ENCODE data around the gene CKS1B.
"Not testable (repeated sequence)": the region's sequence is repeated elsewhere in the genome, so short reads cannot be mapped to it uniquely, and the experiment has no call there.

The CKS1B gene

DNA sequence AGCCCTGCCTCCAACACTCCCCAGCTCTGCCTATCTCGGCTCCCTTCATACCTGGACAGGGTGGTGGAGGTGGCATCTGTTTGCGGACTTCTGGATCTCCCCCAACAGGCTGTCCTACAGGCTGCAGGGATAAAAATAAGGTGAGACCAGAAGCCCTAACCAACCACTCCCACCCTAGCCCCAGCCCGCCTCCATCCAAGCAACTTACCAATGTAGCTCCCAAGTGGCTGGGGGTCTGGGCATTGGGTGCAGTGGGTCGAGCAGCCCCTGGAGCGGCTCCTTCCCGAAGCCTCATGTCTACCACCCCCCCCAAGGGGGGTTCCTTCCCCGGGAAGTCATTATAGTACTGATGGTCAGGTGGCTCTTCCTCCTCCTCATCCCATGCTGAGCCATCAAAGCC lies 8.4 kb upstream of the CKS1B start:
- DNase-seq: no peak

DNA sequence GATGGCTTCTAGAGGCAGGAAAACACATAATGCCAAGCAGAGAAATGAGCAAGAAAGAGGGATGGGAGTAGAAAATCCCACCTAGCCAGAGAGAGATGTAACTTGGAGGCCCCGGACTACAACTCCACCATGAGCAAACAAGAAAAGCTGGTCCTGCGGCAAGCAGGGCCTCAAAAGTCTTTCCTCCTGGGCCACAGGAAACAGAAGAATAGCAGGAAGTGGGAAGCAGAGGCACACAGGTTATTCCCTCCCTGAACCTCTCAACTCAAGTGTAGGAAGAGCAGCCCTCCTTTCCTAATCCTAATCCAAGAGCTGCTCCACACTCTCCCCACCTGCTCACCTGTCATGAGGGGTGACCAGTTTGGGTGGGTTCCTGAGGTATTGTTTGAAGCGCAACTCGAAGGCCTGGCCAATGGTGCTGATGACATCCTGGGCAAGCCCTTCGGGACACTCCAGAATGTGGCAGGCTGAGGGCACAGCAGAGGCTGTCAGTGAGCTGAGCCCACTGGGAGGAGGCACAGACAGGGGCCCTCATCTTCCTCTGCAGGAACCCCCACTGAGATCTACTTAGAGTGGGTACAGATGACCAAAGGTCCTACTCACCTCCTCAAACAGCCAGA lies 7.0 kb upstream of the CKS1B start:
- DNase-seq: no peak

DNA sequence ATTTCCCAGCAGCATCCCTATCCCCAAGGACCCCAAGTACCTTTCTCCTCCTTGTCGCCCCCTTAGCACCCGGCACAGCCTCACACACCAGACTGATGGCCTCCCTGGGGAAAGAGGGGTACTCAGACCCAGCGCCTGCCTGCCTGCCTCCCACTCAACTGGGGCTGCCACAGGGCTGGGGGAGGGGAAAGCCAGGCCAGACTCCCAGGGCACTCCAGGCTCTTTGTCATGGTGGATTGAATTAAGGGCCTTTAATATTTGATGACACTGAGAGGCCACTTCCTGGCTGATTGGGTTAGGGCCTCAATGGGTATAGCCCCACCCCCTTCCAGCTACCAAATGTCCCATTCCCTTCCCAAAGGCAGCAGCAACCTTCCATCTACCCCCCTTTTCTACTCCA lies 5.8 kb upstream of the CKS1B start:
- DNase-seq: peak; percentile 25

DNA sequence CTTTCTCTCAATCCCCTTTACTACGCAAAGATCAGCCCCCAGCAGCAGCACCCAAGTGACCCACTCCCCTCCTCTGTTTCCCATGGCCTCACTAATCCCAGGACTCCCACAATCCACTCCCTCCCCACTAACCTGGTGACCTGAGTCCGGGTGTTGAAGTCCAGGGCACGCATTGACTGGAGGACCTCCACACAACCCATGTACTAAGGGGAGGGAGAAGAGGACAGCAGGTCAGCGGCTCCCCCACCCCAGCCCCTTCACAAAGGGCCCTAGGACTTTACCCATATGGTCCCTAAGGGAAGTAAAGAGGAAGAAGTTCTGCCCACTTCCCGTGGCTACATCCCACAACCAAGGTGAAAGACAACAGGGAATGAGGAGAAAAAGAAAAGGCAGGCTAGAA lies 5.2 kb upstream of the CKS1B start:
- DNase-seq: no peak

DNA sequence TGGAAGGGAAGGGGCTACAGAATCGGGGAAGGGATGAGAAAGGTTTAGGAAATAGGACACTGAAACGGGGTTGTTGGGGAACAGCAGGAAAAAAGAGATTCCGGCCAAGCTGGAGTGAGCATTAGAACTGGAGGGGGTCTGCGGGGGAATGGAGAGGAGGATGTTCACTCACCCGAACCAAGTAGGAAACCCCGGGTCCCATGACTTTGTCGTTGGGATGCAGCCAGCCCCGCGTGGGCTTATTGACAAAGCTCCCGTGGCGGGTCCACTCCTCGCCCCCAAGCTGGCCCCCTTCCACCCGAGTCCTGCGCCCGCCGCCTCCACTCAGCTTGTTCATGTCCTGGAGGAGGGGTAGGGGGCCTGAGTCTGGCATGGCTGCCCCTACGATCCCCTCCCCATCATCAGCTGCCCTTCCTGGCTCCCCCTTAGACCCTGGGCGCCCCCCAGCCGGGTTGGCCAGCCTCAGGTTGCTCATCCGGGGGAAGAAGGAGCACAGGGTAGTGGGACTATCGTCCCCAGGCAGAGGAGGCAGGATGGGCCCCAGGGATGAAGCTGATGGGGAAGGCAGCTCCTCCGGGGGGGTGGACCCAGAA lies 4.5 kb upstream of the CKS1B start:
- DNase-seq: no peak

DNA sequence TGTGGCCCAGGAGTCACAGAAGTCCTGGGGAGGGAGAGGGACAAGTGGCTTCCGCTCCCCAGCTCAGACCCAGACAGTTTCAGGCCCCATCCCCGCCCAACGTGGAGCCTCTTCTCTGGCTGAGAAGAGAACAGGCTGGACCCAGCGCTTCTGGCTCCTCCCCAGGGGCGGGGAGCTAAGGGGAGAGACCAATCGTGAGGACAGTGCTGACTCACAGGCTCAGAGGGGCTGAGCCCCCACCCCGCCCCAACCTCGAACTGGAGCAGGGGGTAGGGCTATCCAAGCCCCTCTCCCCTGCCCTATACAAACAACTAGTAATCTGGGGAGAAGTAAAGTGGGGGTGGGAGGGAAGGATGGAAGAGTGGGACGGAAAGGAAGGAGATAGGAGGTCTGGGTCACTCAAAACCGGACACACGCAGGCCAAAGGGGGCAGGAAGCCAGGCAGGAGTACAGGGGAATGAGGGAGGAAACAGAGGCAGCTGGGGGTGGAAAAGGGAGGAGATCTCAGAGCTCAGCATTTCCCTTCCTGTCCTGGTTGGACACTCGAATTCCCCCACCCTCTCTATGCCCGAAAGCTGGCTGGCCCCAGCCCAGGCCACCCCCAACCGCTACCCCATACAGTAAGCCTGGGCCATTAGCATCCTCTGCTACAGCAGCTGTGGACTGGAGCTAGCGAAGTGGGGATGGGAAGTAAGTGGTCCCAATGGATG lies 3.7 kb upstream of the CKS1B start, which contains the start of gene SHC1:
Gene SHC1, minus strand, starts transcription at position 117 of the 710 bp plus-strand sequence. CDS start 221 bp downstream, outside the sequence.
- peak; percentile 53 for DNase-seq

DNA sequence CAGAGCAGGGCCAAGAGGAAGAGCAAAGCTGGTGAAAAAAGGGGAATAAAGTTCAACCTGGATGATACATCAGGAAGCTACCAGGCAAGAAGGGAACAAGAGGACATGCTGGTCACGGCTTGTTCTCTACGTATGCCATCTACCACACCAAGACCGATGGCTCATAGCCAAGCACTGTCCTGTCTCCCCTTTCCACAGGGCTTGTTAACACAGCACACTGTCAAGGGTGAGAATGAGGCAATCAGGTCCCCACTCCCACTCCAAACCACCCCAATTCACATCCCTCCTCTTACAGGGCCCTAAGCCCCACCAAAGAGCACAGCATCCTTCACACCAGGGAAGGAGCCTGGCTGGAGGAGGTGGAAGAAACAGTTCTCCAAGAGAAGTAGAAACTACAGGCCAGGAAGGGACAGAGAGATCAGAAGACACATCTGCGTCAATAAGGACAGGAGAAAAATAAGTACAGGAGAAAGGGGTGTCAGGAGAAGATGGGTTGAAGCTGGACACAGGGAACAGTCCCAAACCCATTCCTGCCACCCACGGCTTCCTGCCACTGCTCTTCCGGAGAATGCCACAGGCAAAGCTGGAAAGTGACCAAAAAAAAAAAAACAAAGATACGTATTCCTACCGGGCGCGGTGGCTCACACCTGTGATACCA lies 3.0 kb upstream of the CKS1B start:
- no peak for DNase-seq

DNA sequence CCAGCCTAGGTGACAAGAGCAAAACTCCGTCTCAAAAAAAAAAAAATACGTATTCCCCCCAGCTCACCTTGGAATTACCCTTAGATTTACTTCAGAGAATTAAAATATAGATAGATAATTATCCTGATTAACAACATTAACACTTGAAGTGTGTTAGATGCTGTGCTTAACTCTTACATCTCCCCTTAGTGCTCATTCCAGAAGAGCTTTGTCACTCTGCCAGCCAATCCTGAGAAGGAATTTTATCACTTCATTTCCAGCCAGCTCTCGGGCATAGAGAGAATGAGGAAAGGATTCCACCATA lies 2.3 kb upstream of the CKS1B start:
- DNase-seq: no peak

DNA sequence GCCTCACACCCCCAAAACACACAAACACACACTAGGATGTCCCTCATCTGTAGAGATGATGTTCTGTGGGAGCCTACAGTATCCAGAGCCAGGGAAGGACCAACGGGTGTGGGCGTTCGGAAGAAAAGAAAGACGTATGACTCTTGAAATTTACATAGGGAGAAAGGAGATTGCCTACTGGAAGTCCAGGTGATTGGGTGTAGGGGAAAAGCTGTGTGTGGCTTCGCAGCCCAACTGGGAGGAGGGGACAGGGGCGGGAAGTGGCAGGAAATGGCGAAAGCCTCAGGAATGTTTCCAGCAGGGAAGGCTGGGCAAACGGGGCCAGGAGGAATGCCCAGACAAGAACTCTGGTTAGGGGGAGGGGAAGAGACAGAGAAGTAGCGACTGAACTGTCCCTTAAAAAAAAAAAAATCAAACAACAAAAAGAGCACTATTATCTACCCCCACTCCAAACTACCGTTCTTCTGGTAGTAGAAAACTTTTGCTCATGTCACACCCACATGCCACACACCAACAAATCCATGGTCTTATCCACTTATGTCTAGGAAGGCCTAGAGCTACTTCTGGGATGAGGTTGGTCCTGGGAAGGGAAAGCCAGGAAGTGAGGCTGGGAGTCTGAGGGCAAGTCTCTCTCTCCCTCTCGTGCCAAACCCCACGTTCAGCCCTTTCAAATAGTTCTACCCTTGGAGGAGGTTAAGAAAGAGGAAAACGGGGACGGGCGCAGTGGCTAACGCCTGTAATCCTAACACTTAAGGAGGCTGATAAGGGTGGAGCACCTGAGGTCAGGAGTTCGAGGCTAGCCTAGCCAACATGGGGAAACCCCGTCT lies 1.8 kb upstream of the CKS1B start:
- no peak for DNase-seq

DNA sequence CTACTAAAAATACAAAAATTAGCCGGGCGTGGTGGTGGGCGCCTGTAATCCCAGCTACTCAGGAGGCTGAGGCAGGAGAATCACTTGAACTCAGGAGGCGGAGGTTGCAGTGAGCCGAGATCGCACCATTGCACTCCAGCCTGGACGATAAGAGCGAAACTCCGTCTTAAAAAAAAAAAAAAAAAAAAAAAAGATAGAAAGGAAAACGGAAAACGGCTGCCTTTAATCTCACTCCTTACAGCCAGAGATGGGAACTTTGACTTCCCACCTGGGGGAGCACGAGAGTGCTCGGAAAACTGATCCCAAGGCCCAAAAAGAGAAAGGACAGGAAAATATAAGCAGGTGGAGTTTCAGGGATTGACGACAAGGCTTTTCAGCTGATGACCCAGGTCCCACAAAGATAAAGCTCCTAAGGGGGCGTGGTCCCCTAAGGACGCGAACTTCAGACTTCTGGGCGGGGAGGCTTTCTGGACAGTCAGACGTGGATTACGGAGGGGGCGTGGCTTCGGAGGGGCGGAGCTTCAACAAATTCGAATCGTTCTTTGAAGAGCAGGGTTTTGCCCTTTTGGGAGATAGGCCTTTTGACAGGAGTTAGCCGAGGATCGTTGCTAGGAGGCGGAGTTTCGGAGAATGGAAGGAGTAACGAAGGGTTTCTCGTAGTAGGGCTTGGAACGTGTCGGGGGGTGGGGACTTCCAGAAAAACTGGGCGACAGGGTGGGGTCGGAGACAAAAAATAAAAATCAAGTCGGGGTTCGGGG lies 958 bp upstream of the CKS1B start:
- DNase-seq: peak; percentile 98

DNA sequence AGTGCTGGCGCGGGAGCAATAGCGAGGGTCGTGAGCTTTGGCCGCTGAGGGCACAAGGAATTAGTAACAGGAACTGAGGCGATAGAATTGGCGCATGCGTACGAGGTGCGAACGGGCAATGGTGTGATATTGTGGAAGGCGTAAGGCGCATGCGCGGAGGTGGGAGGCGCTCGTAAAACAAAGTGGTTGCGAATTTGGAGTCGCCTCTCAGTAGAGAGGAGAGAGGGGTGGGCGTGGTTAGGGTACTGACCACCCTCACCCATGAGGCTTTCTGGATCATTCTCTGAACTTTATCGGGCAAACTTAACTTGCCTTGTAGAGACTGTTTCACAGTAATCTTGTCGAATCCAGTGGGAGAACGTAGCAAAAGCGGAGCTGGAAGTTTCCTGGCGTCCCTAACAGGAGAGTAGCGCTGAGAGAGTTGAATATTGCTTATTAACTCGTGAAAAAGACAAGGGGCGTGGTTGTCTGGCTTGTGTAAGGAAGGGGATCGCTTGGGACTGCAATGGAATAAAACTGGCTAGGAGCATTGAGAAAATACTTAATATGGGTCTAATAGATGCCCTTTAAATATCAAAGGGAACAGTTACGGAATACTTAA lies 427 bp downstream of the CKS1B start:
- peak; percentile 96 for DNase-seq

DNA sequence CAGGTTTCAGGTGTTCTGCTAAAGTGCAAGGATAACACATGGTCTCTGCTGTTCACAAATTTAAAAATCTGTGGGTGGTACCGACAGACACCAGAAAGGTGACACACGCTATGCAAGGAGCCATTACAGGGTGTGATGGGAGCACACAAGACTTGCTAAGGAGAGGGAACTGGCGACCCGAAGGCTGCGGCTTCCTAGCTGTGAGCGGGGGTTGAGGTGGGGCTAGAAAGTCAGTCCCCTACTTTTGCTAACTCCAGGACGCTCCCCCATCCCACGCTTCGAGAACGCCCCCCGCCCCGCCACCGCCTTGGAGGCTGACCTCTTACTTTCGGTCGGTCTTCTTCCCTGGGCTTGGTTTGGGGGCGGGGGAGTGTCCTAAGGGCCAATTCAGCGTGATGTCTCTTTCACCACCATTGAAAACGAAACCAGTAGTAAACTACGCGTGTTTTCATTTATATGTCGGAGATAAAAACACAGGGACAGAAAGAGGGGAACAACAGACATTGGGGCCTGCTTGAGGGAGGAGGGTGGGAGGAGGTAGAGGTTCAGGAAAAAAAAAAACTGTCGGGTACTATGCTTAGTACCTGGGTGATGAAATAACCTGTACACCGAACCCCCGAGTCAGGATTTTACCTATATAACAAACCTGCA lies 1.1 kb downstream of the CKS1B start:
- peak; percentile 69 for DNase-seq

DNA sequence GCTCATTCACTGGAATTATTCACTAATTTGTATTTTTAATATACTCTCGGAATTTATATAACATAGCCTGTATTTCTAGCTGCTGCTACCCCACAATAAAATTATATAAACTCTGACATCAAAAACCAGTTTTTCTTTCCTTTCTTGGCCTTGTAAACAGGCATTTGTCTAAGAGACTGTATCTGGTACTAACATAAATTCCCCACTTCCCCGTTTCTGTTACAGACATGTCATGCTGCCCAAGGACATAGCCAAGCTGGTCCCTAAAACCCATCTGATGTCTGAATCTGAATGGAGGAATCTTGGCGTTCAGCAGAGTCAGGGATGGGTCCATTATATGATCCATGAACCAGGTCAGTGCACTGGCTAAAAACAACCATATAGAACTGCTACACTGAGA lies 3.3 kb downstream of the CKS1B start:
- not testable (repeated sequence) for DNase-seq

DNA sequence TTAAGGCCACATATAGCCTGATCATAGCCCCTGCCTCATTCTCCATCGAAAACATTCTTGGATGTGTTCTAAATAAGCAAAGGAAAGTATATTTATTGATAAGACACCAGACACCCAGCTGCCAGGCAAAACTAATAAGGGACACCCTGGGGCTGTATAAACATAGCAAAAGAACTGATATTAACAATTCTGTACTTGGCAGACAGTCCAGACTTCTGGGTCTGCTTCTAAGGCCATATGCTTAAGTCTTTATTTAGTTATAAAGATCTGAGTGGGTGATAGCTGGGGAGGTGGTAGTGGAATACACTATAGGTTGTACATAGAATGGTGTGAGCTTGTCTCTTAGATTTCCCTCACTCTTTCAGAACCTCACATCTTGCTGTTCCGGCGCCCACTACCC lies 3.9 kb downstream of the CKS1B start:
- no peak for DNase-seq

DNA sequence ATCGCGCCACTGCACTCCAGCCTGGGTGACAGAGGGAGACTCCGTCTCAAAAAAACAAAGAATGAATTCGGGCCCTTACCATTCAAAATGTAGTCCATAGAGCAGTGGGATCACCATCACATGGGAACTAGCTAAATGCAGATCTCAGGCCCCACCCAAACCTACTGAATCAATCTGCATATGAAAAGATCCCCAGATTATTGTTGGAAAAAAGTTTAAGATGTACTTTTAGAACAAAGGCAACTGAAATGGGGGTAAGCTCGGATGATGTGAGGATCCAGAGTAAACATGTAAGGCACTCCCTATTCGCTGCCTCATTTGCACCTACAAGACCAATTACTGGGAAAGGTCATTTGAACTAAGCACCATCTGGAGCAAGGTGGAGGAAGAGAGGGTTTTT lies 7.9 kb downstream of the CKS1B start:
- peak; percentile 54 for DNase-seq

DNA sequence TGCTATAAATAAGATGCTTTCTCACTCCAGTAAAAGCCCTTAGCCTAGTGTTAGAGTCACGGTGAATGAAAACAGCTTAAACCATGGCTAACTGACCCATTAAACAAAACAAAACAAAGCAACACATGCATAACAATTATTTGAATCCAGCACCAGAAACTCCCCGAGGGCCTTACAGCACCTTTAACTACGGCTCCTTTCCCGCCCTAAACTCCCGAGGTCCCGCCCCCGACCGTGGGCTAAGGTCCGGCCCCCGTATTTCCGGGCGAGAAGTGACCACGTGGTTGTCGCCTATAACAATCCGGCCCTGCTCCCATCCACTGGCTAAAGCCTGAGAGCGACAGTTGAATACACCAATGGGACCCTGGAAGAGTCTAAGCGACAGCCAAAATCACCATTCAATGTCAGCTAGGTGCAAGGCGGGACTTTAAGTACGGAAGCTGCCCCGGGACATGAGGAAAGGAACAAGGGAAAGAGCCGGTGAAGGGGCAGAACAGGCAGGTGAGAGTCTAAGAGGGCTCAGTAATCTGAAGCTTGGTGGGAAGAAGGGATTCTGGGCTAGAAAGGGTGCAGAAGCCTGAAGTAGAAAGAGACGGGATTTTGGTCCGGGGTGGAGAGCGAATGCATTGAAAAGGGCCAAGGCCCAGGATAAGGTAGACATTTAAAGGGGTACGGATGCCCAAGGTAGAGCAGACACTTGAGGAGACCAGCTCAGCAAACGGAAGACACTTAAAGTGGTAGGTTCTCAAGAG lies 8.6 kb downstream of the CKS1B start, which contains the start of gene FLAD1:
Gene FLAD1, plus strand, starts transcription at position 448 of the 752 bp plus-strand sequence. CDS start 351 bp downstream, outside the sequence.
- peak; percentile 100 for DNase-seq

DNA sequence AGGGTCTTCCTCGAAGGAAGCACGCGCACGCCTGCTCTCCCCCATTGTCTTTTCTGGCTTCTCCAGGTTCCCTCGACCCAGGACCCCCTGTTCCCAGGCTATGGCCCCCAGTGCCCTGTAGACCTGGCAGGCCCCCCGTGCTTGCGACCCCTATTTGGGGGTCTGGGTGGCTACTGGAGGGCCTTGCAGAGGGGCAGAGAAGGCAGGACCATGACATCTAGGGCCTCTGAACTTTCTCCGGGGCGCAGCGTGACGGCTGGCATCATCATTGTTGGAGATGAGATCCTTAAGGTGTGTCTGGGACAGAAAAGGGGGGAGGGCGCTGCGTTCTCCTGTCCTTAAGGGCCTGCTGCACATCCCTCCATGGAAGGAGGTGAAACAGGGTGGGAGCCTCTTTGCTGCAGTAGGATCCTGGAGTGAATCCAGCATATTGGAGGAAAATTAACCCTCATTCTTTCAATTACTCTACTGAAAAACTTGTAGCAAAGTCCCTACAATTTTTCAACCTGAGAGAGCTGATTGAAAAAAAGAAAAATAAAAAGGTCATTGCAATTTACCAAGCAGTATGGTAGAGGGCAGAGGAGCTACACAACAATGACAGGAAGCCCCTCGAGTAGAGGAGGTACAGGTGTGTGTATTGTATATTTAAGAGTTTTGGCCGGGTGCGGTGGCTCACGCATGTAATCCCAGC lies 9.4 kb downstream of the CKS1B start:
- peak; percentile 37 for DNase-seq

DNA sequence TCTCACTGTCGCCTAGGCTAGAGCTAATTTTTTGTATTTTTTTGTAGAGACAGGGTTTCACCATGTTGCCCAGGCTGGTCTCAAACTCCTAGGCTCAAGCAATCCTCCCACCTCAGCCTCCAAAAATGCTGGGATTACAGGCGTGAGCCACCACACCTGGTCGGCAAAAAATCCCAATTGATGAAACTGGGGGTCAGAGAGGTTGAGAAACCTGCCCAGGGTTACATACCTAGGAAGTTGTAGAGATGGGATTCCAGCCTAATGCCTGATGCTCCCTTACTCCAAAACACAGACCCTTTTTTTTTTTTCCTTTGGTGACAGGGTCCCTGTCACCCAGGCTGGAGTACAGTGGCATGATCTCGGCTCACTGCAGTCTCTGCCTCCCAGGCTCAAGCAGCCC lies 12.3 kb downstream of the CKS1B start:
- not testable (repeated sequence) for DNase-seq

DNA sequence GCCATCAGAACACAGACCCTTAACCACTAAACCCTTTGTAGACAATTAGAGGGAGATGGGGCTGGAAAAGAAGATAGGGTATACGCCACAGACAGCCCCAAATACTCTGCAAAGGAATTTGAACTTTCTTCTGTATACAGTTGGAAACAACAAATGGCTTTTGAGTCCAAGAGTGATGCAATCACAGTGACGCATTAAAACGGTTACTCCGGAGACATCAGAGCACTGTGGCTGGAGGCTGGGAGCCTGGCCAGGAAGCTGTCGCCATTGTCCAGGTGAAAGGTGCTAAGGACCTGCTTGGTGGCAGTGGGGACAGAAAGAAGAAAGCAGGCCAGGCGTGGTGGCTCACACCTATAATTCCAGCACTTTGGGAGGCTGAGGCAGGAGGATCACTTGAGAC lies 12.8 kb downstream of the CKS1B start:
- no peak for DNase-seq
